Measurements from ENCODE around the gene AKIRIN2. TPM values are rescaled to one million over a fixed set of nuclear protein-coding genes. Genes with fewer than 3 reads are reported as not detected.

The AKIRIN2 gene
- total RNA-seq, 1 donor from 2014 or later: 65.4 TPM

- Histone ChIP-seq H3K36me3 (ENCODE audit: insufficient read depth, low read length) (peaks cover 3% of the 10 kb centered on the region), H3K27me3 (ENCODE audit: insufficient read depth, low read length) (no peaks in the 10 kb centered on the region), H3K9me3 (ENCODE audit: insufficient read depth, low read depth, low read length) (no peaks in the 10 kb centered on the region), H2AFZ (ENCODE audit: low read depth, low read length) (no peak overlapping the region), H3K4me1 (ENCODE audit: insufficient read depth, low read length) (peaks cover 10% of the 10 kb centered on the region), H3K4me2 (ENCODE audit: low read length) (peak overlapping the region; percentile 31), H3K79me2 (ENCODE audit: insufficient read depth, low read length) (no peaks in the 10 kb centered on the region), H3K27ac (ENCODE audit: low read depth, low read length) (peak overlapping the region; percentile 23), H3K4me3 (ENCODE audit: insufficient read depth, low read depth, low read length) (no peak overlapping the region), H4K20me1 (ENCODE audit: insufficient read depth, low read length) (no peaks in the 10 kb centered on the region), H3K9ac (ENCODE audit: low read length) (no peak overlapping the region)
- H3K27me3 Mint-ChIP-seq (ENCODE audit: low read depth, unreplicated experiment): no peaks in the 10 kb centered on the region
- DNase-seq (ENCODE audit: low read depth): peak; percentile 71
- no peaks in the 10 kb centered on the region for H3K9me3 Mint-ChIP-seq (ENCODE audit: unreplicated experiment)
- H3K4me3 Mint-ChIP-seq (ENCODE audit: unreplicated experiment): peak overlapping the region; percentile 21
- peaks cover 3% of the 10 kb centered on the region for H3K36me3 Mint-ChIP-seq (ENCODE audit: low read depth, unreplicated experiment)
- FAIRE-seq: peak; percentile 72
- peaks cover 24% of the 10 kb centered on the region for H3K4me1 Mint-ChIP-seq (ENCODE audit: low read depth, unreplicated experiment)
- peak overlapping the region; percentile 49 for H3K27ac Mint-ChIP-seq (ENCODE audit: unreplicated experiment)
- TF ChIP-seq EZH2 (IDR thresholded peaks at IDR 0.05; ENCODE audit: insufficient read depth, low read length): no peak
- no peak for TF ChIP-seq CTCF (IDR thresholded peaks at IDR 0.05; ENCODE audit: insufficient read depth, low read depth, low read length)
Observed at GRCh38 chr6:87660226-87660911, 41.7 kb downstream of the AKIRIN2 start.

- Mint-ChIP-seq H3K4me1 (ENCODE audit: low read depth, unreplicated experiment) (peaks cover 24% of the 10 kb centered on the region), H3K27ac (ENCODE audit: unreplicated experiment) (no peak overlapping the region)
Observed at GRCh38 chr6:87658516-87658915, 43.5 kb downstream of the AKIRIN2 start.

More at GRCh38 chr6:87658516-87658915, 43.5 kb downstream of the AKIRIN2 start:
- no peak overlapping the region for H3K27ac ChIP-seq (ENCODE audit: low read depth, low read length)
- H3K36me3 ChIP-seq (ENCODE audit: insufficient read depth, low read length): peaks cover 3% of the 10 kb centered on the region
- no peaks in the 10 kb centered on the region for H3K79me2 ChIP-seq (ENCODE audit: insufficient read depth, low read length)
- H3K27me3 ChIP-seq (ENCODE audit: insufficient read depth, low read length): no peaks in the 10 kb centered on the region
- no peak overlapping the region for H3K9ac ChIP-seq (ENCODE audit: low read length)
- DNase-seq (ENCODE audit: low read depth) (peak; percentile 8), FAIRE-seq (no peak)
- Mint-ChIP-seq H3K4me3 (ENCODE audit: unreplicated experiment) (no peak overlapping the region), H3K36me3 (ENCODE audit: low read depth, unreplicated experiment) (peaks cover 5% of the 10 kb centered on the region), H3K27me3 (ENCODE audit: low read depth, unreplicated experiment) (no peaks in the 10 kb centered on the region), H3K9me3 (ENCODE audit: unreplicated experiment) (no peaks in the 10 kb centered on the region)
- TF ChIP-seq CTCF (IDR thresholded peaks at IDR 0.05; ENCODE audit: insufficient read depth, low read depth, low read length) (no peak), EZH2 (IDR thresholded peaks at IDR 0.05; ENCODE audit: insufficient read depth, low read length) (no peak)
- H3K4me3 ChIP-seq (ENCODE audit: insufficient read depth, low read depth, low read length): no peak overlapping the region
- no peaks in the 10 kb centered on the region for H3K9me3 ChIP-seq (ENCODE audit: insufficient read depth, low read depth, low read length)
- H2AFZ ChIP-seq (ENCODE audit: low read depth, low read length): no peak overlapping the region
- no peak overlapping the region for H3K4me2 ChIP-seq (ENCODE audit: low read length)
- H3K4me1 ChIP-seq (ENCODE audit: insufficient read depth, low read length): peaks cover 10% of the 10 kb centered on the region
- H4K20me1 ChIP-seq (ENCODE audit: insufficient read depth, low read length): no peaks in the 10 kb centered on the region
